Measurements from ENCODE around the gene SLC9A3.

Gene SLC9A3

GRCh38 chr5:526456-527088 lies 2.3 kb upstream of the SLC9A3 start:
- DNase-seq (ENCODE audit: extremely low spot score), result no peak
- POLR2A ChIA-PET, result no interaction called here
- CTCF ChIA-PET, result no interaction called here
- no peak for TF ChIP-seq CTCF (IDR thresholded peaks at IDR 0.05; ENCODE audit: control extremely low read depth, extremely low read depth, low read depth, missing control alignments)

GRCh38 chr5:525916-526315 lies 1.7 kb upstream of the SLC9A3 start:
- ChIA-PET CTCF (no interaction called here), POLR2A (no interaction called here)
- DNase-seq (ENCODE audit: extremely low spot score), result no peak
- TF ChIP-seq CTCF (IDR thresholded peaks at IDR 0.05; ENCODE audit: control extremely low read depth, extremely low read depth, low read depth, missing control alignments), result no peak

GRCh38 chr5:524973-525761 lies 918 bp upstream of the SLC9A3 start:
- DNase-seq (ENCODE audit: extremely low spot score), result no peak
- ChIA-PET CTCF (no interaction called here), POLR2A (no interaction called here)
- no peak for TF ChIP-seq CTCF (IDR thresholded peaks at IDR 0.05; ENCODE audit: control extremely low read depth, extremely low read depth, low read depth, missing control alignments)

GRCh38 chr5:523441-524222 lies 617 bp downstream of the SLC9A3 start:
- DNase-seq (ENCODE audit: extremely low spot score), result no peak
- no peak for TF ChIP-seq CTCF (IDR thresholded peaks at IDR 0.05; ENCODE audit: control extremely low read depth, extremely low read depth, low read depth, missing control alignments)
- ChIA-PET POLR2A (no interaction called here), CTCF (interaction anchor here (0.9 to 1.0 kb wide), 2 partner anchors 8 to 9 kb away, joined by 3 read pairs; no protein-coding TSS in a partner anchor)

- no peak for TF ChIP-seq CTCF (IDR thresholded peaks at IDR 0.05; ENCODE audit: control extremely low read depth, extremely low read depth, low read depth, missing control alignments)
- POLR2A ChIA-PET, result no interaction called here
- CTCF ChIA-PET, result interaction anchor here (0.9 to 1.0 kb wide), 2 partner anchors 9 to 10 kb away, joined by 3 read pairs; no protein-coding TSS in a partner anchor
- no peak for DNase-seq (ENCODE audit: extremely low spot score)
Observed at GRCh38 chr5:522899-523440, 1.3 kb downstream of the SLC9A3 start.

GRCh38 chr5:522116-522515 lies 2.1 kb downstream of the SLC9A3 start:
- ChIA-PET POLR2A (interaction anchor here (0.6 kb wide), 1 partner anchor 607 kb away, joined by 3 read pairs; no protein-coding TSS in a partner anchor), CTCF (no interaction called here)
- no peak for DNase-seq (ENCODE audit: extremely low spot score)
- no peak for TF ChIP-seq CTCF (IDR thresholded peaks at IDR 0.05; ENCODE audit: control extremely low read depth, extremely low read depth, low read depth, missing control alignments)
